LNCAP (cell line): ENCODE measurements around the gene DHX57.

Experiments used
- CTCF ChIP-seq: fragments of 450-650 bp; IDR thresholded peaks from 2 replicates; pipeline ENCODE4 v1.5.1; 2017; ENCODE audit warnings: mild to moderate bottlenecking

DHX57 gene

GRCh38 chr2:38810488-38810887 is 65.2 kb downstream of the DHX57 start:
- no peak for TF ChIP-seq CTCF

GRCh38 chr2:38808677-38809076 is 67.1 kb downstream of the DHX57 start:
- TF ChIP-seq CTCF: no peak

- no peak for TF ChIP-seq CTCF
Observed at GRCh38 chr2:38806733-38807059, 69.0 kb downstream of the DHX57 start.

- TF ChIP-seq CTCF: no peak
Observed at GRCh38 chr2:38806015-38806732, 69.6 kb downstream of the DHX57 start.

GRCh38 chr2:38797953-38798352 is 77.8 kb downstream of the DHX57 start:
- TF ChIP-seq CTCF: no peak

- TF ChIP-seq CTCF: no peak
Observed at GRCh38 chr2:38797250-38797676, 78.5 kb downstream of the DHX57 start.

GRCh38 chr2:38794235-38794946 is 81.3 kb downstream of the DHX57 start:
- no peak for TF ChIP-seq CTCF
